Tibial nerve (tissue), 3 donors: ENCODE results near the gene CCNY.

Experiments
- POLR2A ChIP-seq, 2 donors: fragments of 450-650 bp; IDR thresholded peaks; one replicate each; pipeline ENCODE4 v1.6.1; 2017; ENCODE audit warnings: antibody characterized with exemption in 2 of 2, mild to moderate bottlenecking in 2 of 2, moderate library complexity in 2 of 2
- TF ChIP-seq, protein P1 (sequence below), 5 experiments: fragments of 200-600 bp in 3 of 5; fragments of 450-650 bp in 2 of 5; sonication (generic) in 3 of 5; IDR thresholded peaks; one replicate each; pipeline ENCODE4 v1.5.1; 2016 to 2019; ENCODE audit warnings: antibody characterized with exemption in 5 of 5, mild to moderate bottlenecking in 3 of 5, moderate library complexity in 2 of 5

DNA sequence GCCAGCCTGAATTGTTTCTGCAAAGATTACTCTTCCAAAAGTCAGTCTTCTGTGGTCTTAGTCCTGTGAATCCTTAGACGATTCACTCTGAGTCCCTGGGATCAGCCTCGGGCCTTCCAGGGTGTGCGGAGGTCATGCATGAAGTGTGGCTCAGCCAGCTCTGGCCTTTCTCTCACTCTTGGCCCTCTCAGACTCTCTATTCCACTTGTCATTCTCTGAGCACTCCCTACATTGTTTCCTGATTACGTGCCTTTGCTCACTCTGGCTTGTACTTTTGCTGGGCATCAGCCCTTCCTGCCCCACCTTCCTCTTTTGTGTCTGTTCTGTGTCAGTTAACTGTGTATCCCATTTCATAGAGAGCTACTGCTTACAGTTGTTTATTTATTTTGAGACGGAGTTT is 36.0 kb downstream of the CCNY start:
- TF ChIP-seq, protein P1, sequence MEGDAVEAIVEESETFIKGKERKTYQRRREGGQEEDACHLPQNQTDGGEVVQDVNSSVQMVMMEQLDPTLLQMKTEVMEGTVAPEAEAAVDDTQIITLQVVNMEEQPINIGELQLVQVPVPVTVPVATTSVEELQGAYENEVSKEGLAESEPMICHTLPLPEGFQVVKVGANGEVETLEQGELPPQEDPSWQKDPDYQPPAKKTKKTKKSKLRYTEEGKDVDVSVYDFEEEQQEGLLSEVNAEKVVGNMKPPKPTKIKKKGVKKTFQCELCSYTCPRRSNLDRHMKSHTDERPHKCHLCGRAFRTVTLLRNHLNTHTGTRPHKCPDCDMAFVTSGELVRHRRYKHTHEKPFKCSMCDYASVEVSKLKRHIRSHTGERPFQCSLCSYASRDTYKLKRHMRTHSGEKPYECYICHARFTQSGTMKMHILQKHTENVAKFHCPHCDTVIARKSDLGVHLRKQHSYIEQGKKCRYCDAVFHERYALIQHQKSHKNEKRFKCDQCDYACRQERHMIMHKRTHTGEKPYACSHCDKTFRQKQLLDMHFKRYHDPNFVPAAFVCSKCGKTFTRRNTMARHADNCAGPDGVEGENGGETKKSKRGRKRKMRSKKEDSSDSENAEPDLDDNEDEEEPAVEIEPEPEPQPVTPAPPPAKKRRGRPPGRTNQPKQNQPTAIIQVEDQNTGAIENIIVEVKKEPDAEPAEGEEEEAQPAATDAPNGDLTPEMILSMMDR (IDR thresholded peaks at IDR 0.05) = no peak
- TF ChIP-seq POLR2A (IDR thresholded peaks at IDR 0.05) = no peak
